ENCODE results near the gene DDAH1. TPM values are rescaled to one million over a fixed set of nuclear protein-coding genes. Genes with fewer than 3 reads are reported as not detected.

DDAH1 gene
- total and polyA plus RNA-seq, 2 of the 4 experiments (the other 2 are of a cell fraction) = 78.0 to 94.5 TPM

GRCh38 chr1:85282424-85282823 is 182.5 kb downstream of the DDAH1 start:
- in situ Hi-C loops (cut with MboI; ENCODE audit: low sequenced_read_pairs) = no loop called here
- no peak overlapping the region for H4K8ac ChIP-seq (ENCODE audit: low read depth in 2 of 2, low read length in 2 of 2)
- BruUV-seq (replicated peaks) = no TSS peak
- no peak overlapping the region for H2AK5ac ChIP-seq (ENCODE audit: low read depth, low read length)
- no peak for TF ChIP-seq USF2 (IDR thresholded peaks at IDR 0.05; ENCODE audit: low read depth, low read length)
- TF ChIP-seq ELK1 (IDR thresholded peaks at IDR 0.05; ENCODE audit: borderline replicate concordance, low read depth, low read length) = no peak
- TF ChIP-seq RFX5 (IDR thresholded peaks at IDR 0.05; ENCODE audit: low read depth, low read length) = no peak
- no peak for TF ChIP-seq RAD21 (IDR thresholded peaks at IDR 0.05; ENCODE audit: low read length)
- TF ChIP-seq BHLHE40 (IDR thresholded peaks at IDR 0.05; ENCODE audit: low read depth, low read length) = no peak
- TF ChIP-seq RCOR1 (IDR thresholded peaks at IDR 0.05; ENCODE audit: insufficient replicate concordance, low read length) = no peak
- no peak for TF ChIP-seq MAZ (IDR thresholded peaks at IDR 0.05; ENCODE audit: borderline replicate concordance, low read depth, low read length)
- WGBS, 2 experiments (ENCODE audit: extremely low coverage in 2 of 2, insufficient read length in 1 of 2) = 100% methylated on average over 1 of the region's 1 CpG; no CpG with 5 or more reads in 1 of the 2 experiments
- no peak overlapping the region for H3K23ac ChIP-seq (ENCODE audit: low read depth, low read length)
- H3K27ac ChIP-seq (ENCODE audit: insufficient read depth, low read length) = no peak overlapping the region
- H2BK20ac ChIP-seq (ENCODE audit: low read depth, low read length) = no peak overlapping the region
- no peak overlapping the region for H3K9ac ChIP-seq (ENCODE audit: low read depth, low read length)
- H3K4ac ChIP-seq (ENCODE audit: low read depth, low read length) = peak overlapping the region; percentile 8; the same call in 1 of the 2 replicates
- H4K91ac ChIP-seq (ENCODE audit: insufficient read depth, low read depth, low read length) = no peak overlapping the region
- DNase-seq = no peak
- POLR2A ChIA-PET (ENCODE audit: unreplicated experiment) = no interaction called here
- no peak overlapping the region for H2BK120ac ChIP-seq (ENCODE audit: low read depth, low read length)
- H3K56ac ChIP-seq (ENCODE audit: extremely low read depth, insufficient read depth, low read length) = no peak overlapping the region
- no peaks in the 10 kb centered on the region for H3K9me3 ChIP-seq (ENCODE audit: control insufficient read depth, insufficient read depth, low read length)
- H2AFZ ChIP-seq (replicated peaks; ENCODE audit: low read length, poor library complexity) = no peak overlapping the region
- peaks cover 0 to 8% of the 10 kb centered on the region in 2 experiments; a peak in 2 of 4 replicates for H3K79me1 ChIP-seq (ENCODE audit: low read depth in 1 of 2, low read length in 2 of 2)
- dilution Hi-C loops (cut with HindIII; ENCODE audit: low sequenced_read_pairs, unreplicated experiment) = no loop called here
- no peak overlapping the region for H3K4me2 ChIP-seq (ENCODE audit: low read depth, low read length)
- H2BK5ac ChIP-seq (ENCODE audit: low read depth, low read length, poor library complexity, severe bottlenecking) = no peak overlapping the region
- H2AK9ac ChIP-seq (replicated peaks; ENCODE audit: low read depth, low read length, poor library complexity) = no peak overlapping the region
- H3K4me3 ChIP-seq (ENCODE audit: insufficient read depth, low read depth, low read length) = no peak overlapping the region
- no peaks in the 10 kb centered on the region for H4K20me1 ChIP-seq (ENCODE audit: insufficient read depth, low read length)
- CTCF ChIA-PET = no interaction called here
- intact Hi-C loops (cut with micrococcal nuclease) = no loop called here
- H2BK15ac ChIP-seq (ENCODE audit: low read depth, low read length) = no peak overlapping the region
- peaks cover 6% of the 10 kb centered on the region for H3K4me1 ChIP-seq (ENCODE audit: control insufficient read depth, insufficient read depth, low read length)
- H3K27me3 ChIP-seq (ENCODE audit: control insufficient read depth, insufficient read depth, low read length) = no peaks in the 10 kb centered on the region
- H3K9me1 ChIP-seq (ENCODE audit: insufficient read depth, low read length) = peaks cover 8% of the 10 kb centered on the region
- ATAC-seq (ENCODE audit: low read depth) = no peak
- no peak overlapping the region for H4K5ac ChIP-seq (ENCODE audit: low read depth, low read length)
- H3K36me3 ChIP-seq (ENCODE audit: control insufficient read depth, insufficient read depth, low read length) = no peaks in the 10 kb centered on the region
- H3K18ac ChIP-seq (ENCODE audit: low read depth, low read length) = no peak overlapping the region
- no peak overlapping the region for H3K14ac ChIP-seq (replicated peaks; ENCODE audit: low read depth, low read length)
